Stomach (tissue), 4 donors: Measurements from ENCODE around the gene NAV2.

Experiments
- CTCF ChIP-seq, 7 experiments: fragments of 450-650 bp in 4 of 7; fragments of 200-600 bp in 3 of 7; sonication (generic) in 3 of 7; IDR thresholded peaks; one replicate each; pipeline ENCODE4 v1.5.1; 2016 to 2019; ENCODE audit warnings: antibody characterized with exemption in 7 of 7, control low read depth in 2 of 7, mild to moderate bottlenecking in 1 of 7
- EP300 ChIP-seq: sonication (generic); formaldehyde crosslinking; IDR thresholded peaks from one replicate; pipeline ENCODE4 v1.6.1; 2017; ENCODE audit warnings: antibody characterized with exemption

DNA sequence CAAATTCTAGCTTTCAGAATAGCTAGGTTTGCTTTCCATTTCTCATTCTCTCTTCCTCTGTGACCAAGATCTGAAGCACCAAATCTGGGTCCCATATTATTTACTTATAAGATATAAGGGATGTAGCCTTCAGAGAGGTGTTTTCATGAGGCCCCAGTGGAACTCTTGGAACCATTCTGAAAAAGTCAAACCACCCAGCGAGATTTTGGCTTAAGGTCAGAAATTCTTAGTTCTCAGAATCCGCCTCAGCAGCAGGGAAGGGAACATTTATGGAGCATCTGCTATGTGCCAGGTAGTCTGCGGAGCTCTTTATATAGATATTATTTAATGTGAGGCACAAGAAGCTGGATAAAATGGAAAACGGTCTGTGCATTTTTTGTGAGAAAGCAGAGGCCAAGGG is 6.3 kb downstream of the NAV2 start:
- TF ChIP-seq CTCF (IDR thresholded peaks at IDR 0.05): no peak
- TF ChIP-seq EP300: no peak
